GM21526 (cell line): ENCODE data around the gene CDC42BPB.

Source experiments
- ATAC-seq: cut with Tn5 transposase; IDR thresholded peaks from one replicate; pipeline ENCODE4 v1.9.1; 2021; ENCODE audit warnings: moderate library complexity; ENCODE audit not compliant: unreplicated experiment, low FRiP score

The CDC42BPB gene

DNA sequence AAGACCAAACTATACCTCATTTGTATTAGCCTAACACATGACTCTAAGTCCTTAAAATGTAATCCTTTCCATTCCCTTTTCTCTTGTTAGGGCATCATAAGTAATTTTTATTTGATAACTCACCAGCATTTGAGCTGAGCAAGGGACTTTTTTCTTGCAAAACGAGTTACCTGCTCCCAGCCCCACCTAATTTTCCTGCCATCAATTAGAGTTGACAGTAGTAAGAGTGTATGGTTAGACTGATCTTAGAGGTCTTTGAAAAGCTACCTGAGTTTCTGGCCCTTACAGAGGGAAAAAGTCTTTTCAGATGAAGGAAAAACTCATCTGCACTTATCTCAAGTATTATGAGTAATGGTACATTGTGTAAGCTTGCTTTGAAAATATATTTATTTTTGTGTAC lies 168.6 kb downstream of the CDC42BPB start:
- no peak for ATAC-seq

DNA sequence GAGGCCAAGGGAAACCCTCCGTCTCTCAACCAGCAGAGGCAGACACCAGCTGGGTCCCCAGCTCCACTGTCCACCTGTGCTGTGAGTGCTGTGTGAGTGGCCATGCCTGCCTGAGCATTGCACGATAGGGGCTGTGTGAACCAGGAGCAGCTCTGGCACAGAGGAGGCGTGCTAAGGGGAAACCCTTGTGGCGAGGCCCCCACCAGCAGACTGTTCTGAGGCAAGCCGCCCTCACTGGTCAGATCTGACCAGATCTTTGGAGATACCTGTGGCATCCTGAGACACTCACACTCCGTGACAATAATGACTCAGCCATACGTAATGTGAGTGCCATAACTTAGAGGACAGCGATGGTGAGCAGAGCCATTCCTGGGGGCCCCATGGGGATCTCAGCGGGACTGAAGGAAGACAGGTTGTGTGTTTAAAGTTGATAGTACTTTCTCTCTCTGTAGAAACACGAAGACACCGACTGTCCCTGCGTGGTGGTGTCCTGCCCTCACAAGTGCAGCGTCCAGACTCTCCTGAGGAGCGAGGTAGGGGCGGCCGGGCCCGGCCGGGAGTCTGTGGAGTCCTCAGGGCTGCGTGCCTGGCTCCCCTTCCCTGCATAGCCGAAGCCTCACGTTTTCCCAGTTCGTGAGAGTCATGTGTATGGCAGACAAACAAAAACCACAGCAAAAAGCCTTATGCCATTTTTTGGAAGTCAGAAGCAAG lies 171.5 kb downstream of the CDC42BPB start:
- ATAC-seq: no peak

DNA sequence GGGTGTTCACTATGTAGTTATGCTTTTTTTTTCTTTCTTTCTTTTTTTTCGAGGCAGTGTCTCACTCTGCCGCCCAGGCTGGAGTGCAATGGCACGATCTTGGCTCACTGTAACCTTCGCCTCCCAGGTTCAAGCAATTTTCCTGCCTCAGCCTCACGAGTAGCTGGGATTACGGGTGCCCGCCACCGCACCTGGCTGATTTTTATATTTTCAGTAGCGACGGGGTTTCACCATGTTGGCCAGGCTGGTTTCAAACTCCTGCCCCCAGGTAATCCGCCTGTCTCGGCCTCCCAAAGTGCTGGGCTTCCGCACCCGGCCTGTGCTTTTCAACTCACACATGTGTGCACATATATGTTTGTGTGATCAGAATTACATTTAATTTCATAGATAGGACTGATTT lies 173.8 kb downstream of the CDC42BPB start:
- no peak for ATAC-seq

DNA sequence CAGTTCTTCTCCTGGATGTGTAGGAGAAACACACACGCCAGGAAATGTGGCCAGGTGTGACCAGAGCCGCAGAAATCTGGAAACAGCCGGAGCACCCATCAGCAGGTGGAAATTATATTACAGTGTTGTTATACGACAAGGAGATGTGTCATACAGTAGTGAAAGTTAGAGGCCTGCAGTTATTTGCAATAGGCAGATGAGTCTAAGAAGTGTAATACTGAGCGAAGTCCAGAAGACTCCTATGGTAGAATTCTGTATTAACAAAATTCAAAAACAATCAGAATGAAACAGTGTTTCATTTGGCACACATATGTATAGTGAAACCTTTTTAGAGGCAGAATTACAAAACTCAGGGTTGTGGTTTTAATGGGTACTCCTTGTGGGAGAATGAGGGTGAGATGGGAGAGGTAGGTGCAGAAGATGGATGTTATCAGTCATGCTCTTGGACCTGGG lies 174.2 kb downstream of the CDC42BPB start:
- no peak for ATAC-seq
